GM12878 (cell line): Measurements from ENCODE around the gene FAM221B. TPM values are rescaled to one million over a fixed set of nuclear protein-coding genes. Genes with fewer than 3 reads are reported as not detected.

Source experiments
- ATAC-seq: fragments of 200-7000 bp; cut with Tn5 transposase; 3 replicates; pipeline ENCODE4 v1.9.1; 2020; ENCODE audit warnings: mild to moderate bottlenecking, moderate library complexity
- BruUV-seq: library from RNA; stranded (reverse); fragments of 400-500 nt; replicated peaks from 2 replicates; lab custom pipeline; 2021; lab: Mats Ljungman, UMichigan
- CTCF ChIA-PET: fragments of 300-600 bp; sonication (Branson Sonifier 250); formaldehyde crosslinking; extraction: SDS; loops from one replicate; lab custom pipeline; 2021; ENCODE audit warnings: inconsistent platforms; lab: Yijun Ruan, JAX
- POLR2A ChIA-PET: fragments of 350-600 bp; formaldehyde crosslinking; extraction: SDS; loops from one replicate; lab custom pipeline; 2021; ENCODE audit warnings: inconsistent platforms; lab: Charles Lee
- RAD21 ChIA-PET: fragments of 300-600 bp; sonication (Branson Sonifier 250); formaldehyde crosslinking; loops from one replicate; lab custom pipeline; 2023; ENCODE audit warnings: antibody characterized with exemption; ENCODE audit not compliant: unreplicated experiment; lab: Charles Lee
- SMC1A ChIA-PET: fragments of 300-600 bp; sonication (Branson Sonifier 250); formaldehyde crosslinking; loops from one replicate; lab custom pipeline; 2023; ENCODE audit not compliant: unreplicated experiment, uncharacterized antibody; lab: Charles Lee
- DNase-seq: peaks from one replicate; pipeline ENCODE4 v3.0.0-alpha.2; 2011; ENCODE audit warnings: low read depth, low spot score
- FAIRE-seq: peaks from 3 replicates; lab custom pipeline; 2011; peaks lifted over from hg19 to GRCh38; lab: Jason Lieb, UNC
- H2AFZ ChIP-seq: 2 replicates; pipeline ENCODE4 v1.6.0; 2011; ENCODE audit warnings: low read depth, low read length, control low read depth; ENCODE audit not compliant: control insufficient read depth
- H3K27ac ChIP-seq: 2 replicates; pipeline ENCODE4 v1.5.1; 2011; ENCODE audit warnings: control low read depth; ENCODE audit not compliant: control insufficient read depth, insufficient read depth
- H3K27me3 ChIP-seq, 2 experiments: replicated peaks in 1 of 2; 2 replicates each; pipeline versions ENCODE4 v1.6.0 to v1.6.1; 2011; ENCODE audit warnings: low read length in 1 of 2; ENCODE audit not compliant: control insufficient read depth in 2 of 2, insufficient read depth in 2 of 2
- H3K36me3 ChIP-seq, 2 experiments: 2 replicates each; pipeline ENCODE4 v1.5.1; 2011; ENCODE audit warnings: low read length in 1 of 2; ENCODE audit not compliant: control insufficient read depth in 2 of 2, insufficient read depth in 2 of 2
- H3K4me1 ChIP-seq: 2 replicates; pipeline ENCODE4 v1.6.1; 2011; ENCODE audit warnings: mild to moderate bottlenecking, low read length, moderate library complexity, mixed read lengths; ENCODE audit not compliant: control insufficient read depth, insufficient read depth
- H3K4me2 ChIP-seq: 2 replicates; pipeline ENCODE4 v1.6.0; 2011; ENCODE audit warnings: control low read depth; ENCODE audit not compliant: control insufficient read depth, insufficient read depth
- H3K4me3 ChIP-seq: fragments of 200-600 bp; sonication (generic); 2 replicates; pipeline ENCODE4 v1.5.1; 2016
- H3K79me2 ChIP-seq: 2 replicates; pipeline ENCODE4 v1.6.0; 2011; ENCODE audit warnings: low read length; ENCODE audit not compliant: control insufficient read depth, insufficient read depth
- H3K9ac ChIP-seq: 2 replicates; pipeline ENCODE4 v1.8.0; 2011; ENCODE audit warnings: low read length, control low read depth, mixed read lengths; ENCODE audit not compliant: control insufficient read depth, insufficient read depth
- H3K9me3 ChIP-seq: replicated peaks from 3 replicates; pipeline ENCODE4 v1.5.1; 2011; ENCODE audit warnings: mild to moderate bottlenecking, low read length; ENCODE audit not compliant: control insufficient read depth, insufficient read depth
- H4K20me1 ChIP-seq: 2 replicates; pipeline ENCODE4 v1.6.0; 2011; ENCODE audit not compliant: control insufficient read depth, insufficient read depth
- ESRRA ChIP-seq: IDR thresholded peaks from 2 replicates; pipeline ENCODE4 v1.6.1; 2012; ENCODE audit warnings: mild to moderate bottlenecking, low read length, improper control_type of control experiment
- KLF5 ChIP-seq: fragments of 450-650 bp; IDR thresholded peaks from 2 replicates; pipeline ENCODE4 v1.6.1; 2014; ENCODE audit warnings: mild to moderate bottlenecking; ENCODE audit not compliant: partially characterized antibody
- MYC ChIP-seq: IDR thresholded peaks from 2 replicates; pipeline ENCODE4 v1.6.1; 2011; ENCODE audit warnings: mild to moderate bottlenecking, low read length, moderate library complexity, inconsistent platforms; ENCODE audit not compliant: insufficient read depth, insufficient replicate concordance, insufficient read length, severe bottlenecking
- NBN ChIP-seq: fragments of 450-650 bp; IDR thresholded peaks from 2 replicates; pipeline ENCODE4 v1.6.1; 2016
- NFYA ChIP-seq: IDR thresholded peaks from 2 replicates; pipeline ENCODE4 v1.6.1; 2011; ENCODE audit warnings: low read depth, mild to moderate bottlenecking, low read length, improper control_type of control experiment, borderline replicate concordance
- NRF1 ChIP-seq: conservative IDR thresholded peaks from 2 replicates; pipeline ENCODE4 v1.6.1; 2011; ENCODE audit warnings: mild to moderate bottlenecking, low read depth, low read length, improper control_type of control experiment
- RELA ChIP-seq: fragments of 450-650 bp; IDR thresholded peaks from 2 replicates; pipeline ENCODE4 v1.8.0; 2014; ENCODE audit warnings: borderline replicate concordance; ENCODE audit not compliant: partially characterized antibody
- SIX5 ChIP-seq: IDR thresholded peaks from 2 replicates; pipeline ENCODE4 v1.6.1; 2011; ENCODE audit warnings: mild to moderate bottlenecking, low read depth, low read length, moderate library complexity; ENCODE audit not compliant: severe bottlenecking
- WGBS: methylation state at CpG from one replicate; pipeline ENCODE4 v1.1.6; 2016; ENCODE audit warnings: low lambda C conversion rate; ENCODE audit not compliant: insufficient replicate concordance, insufficient coverage; ENCODE audit errors: missing lambda C conversion rate; 5-methylcytosine and 5-hydroxymethylcytosine counted together
- in situ Hi-C: fragments of 300-500 bp; cut with MboI; formaldehyde crosslinking; loops from 9 replicates; pipeline ENCODE4 v1.14.3; 2018; ENCODE audit warnings: mixed read lengths
- intact Hi-C: fragments of 100-400 bp; cut with micrococcal nuclease; formaldehyde crosslinking; loops from one replicate; pipeline ENCODE4 v1.14.2; 2022; ENCODE audit not compliant: unreplicated experiment
- polyA plus RNA-seq, 11 experiments: library from polyadenylated mRNA; depleted of rRNA in 4 of 11; unstranded in 6 of 11; stranded (reverse) in 5 of 11; fragments of >200 nt; fragmentation: Nextera tagmentation in 4 of 11; fragmentation: Illumina TruSeq in 1 of 11; extraction: Ambion mirVana in 4 of 11; extraction: Trizol in 1 of 11; gene quantifications; 1 replicate in 1 of 11; 2 replicates in 10 of 11; pipeline versions ENCODE4 v1.2.1 to v1.2.3, GENCODE V29; 2011 to 2016; ENCODE audit warnings: inconsistent platforms in 2 of 11, missing spikeins in 2 of 11, low read depth in 1 of 11
- total RNA-seq, 4 experiments: library from RNA; depleted of rRNA in 3 of 4; stranded (reverse); fragments of >200 nt in 3 of 4; fragmentation: Illumina TruSeq in 1 of 4; extraction: Trizol in 1 of 4; gene quantifications; 2 replicates each; pipeline versions ENCODE4 v1.2.1 to v1.2.3, GENCODE V29; 2013 to 2021
- TF ChIP-seq, protein P1 (sequence below): fragments of 450-650 bp; formaldehyde crosslinking; IDR thresholded peaks from 2 replicates; pipeline ENCODE4 v1.4.0; 2020; ENCODE audit warnings: mild to moderate bottlenecking, moderate library complexity

FAM221B gene
- total and polyA plus RNA-seq, 10 of the 15 experiments (the other 5 are each of a cell fraction or from before 2014, with no cell fraction given) = 0.02 to 0.12 (median 0.04) TPM; not detected in 5

DNA sequence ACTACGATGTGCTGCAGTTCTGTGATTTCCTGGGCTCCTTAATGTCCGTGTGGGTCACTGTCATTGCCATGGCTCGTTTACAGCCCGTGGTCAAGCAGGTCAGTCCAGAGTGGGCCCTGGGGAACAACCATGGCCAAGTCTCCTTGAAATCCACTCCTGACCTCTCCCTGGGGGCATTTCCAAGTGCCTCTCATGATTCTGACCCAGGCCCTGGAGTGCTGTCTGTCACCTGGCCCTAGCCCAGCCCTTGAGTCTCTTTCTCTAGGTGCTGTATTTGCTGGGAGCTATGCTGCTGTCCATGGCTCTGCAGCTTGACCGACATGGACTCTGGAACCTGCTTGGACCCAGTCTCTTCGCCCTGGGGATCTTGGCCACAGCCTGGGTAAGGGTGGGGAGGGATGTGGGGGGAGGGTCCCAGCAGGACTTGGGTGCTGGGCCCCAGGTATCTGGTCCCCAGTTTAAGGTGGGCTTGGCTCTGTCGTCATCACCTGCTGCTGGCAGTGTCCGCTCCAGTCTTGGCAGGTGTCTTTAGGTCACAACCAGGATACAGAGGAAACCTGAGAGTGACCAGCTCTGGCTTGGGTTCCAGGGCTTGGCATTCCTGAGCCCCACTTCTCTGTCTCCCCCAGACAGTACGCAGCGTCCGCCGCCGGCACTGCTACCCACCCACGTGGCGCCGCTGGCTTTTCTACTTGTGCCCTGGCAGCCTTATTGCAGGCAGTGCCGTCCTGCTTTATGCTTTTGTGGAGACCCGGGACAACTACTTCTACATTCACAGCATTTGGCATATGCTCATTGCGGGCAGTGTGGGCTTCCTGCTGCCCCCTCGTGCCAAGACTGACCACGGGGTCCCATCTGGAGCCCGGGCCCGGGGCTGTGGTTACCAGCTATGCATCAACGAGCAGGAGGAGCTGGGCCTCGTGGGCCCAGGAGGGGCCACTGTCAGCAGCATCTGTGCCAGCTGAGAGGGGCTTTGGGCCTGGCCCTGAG is 24.6 kb upstream of the FAM221B start:
- POLR2A ChIA-PET = no interaction called here
- Histone ChIP-seq H3K4me2 (no peak overlapping the region), H3K4me3 (no peak overlapping the region), H3K9ac (no peak overlapping the region), H3K9me3 (no peaks in the 10 kb centered on the region), H3K27me3 (no peaks in the 10 kb centered on the region), H3K36me3 (no peaks in the 10 kb centered on the region), H3K27ac (no peak overlapping the region), H2AFZ (no peak overlapping the region), H3K4me1 (peaks cover 5% of the 10 kb centered on the region), H3K79me2 (no peaks in the 10 kb centered on the region), H4K20me1 (no peaks in the 10 kb centered on the region)
- in situ Hi-C loops = no loop called here
- no TSS peak for BruUV-seq
- intact Hi-C loops = no loop called here
- CTCF ChIA-PET = interaction anchor here (0.7 to 2.3 kb wide), 5 partner anchors 8 to 155 kb away, joined by 3 to 6 read pairs (median 4); no protein-coding TSS in a partner anchor
- RAD21 ChIA-PET = interaction anchor here (0.7 kb wide), 1 partner anchor 11 kb away, joined by 3 read pairs; no protein-coding TSS in a partner anchor
- SMC1A ChIA-PET = interaction anchor here (1.6 kb wide), 1 partner anchor 27 kb away, joined by 5 read pairs; no protein-coding TSS in a partner anchor
- WGBS = 55% methylated on average over 25 of the region's 25 CpGs
- TF ChIP-seq NBN (no peak), ESRRA (no peak), RELA (no peak)
- ATAC-seq = no peak
- FAIRE-seq = no peak
- no peak for DNase-seq

DNA sequence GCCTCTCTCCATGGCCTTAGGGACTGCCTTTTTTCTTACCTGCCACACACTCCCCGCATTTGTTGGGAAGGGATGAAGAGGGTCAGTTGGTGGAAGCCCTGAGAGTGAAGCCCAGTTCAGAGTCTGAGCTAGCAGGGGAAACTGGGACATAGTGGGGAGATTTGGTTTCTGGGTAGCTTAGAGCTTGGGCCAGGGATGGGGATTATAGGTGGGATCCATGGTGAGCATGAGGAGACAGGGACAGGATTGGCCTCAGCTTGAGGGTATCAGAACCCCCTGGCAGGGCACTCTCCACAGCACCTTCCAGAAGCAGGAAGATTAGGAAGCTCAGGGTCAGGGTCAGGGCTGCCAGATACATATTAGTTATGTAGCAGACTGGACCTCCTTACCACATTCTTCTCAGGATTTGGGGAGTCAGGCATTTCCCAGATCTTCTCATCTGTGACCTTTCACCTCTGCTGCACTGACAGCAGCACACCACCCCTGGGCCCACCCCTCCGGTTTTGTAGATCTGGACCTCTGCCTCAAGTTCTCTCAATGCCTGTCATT is 23.8 kb upstream of the FAM221B start:
- Histone ChIP-seq H3K79me2 (no peaks in the 10 kb centered on the region), H3K27ac (no peak overlapping the region), H3K4me2 (no peak overlapping the region), H3K4me3 (no peak overlapping the region), H3K27me3 (no peaks in the 10 kb centered on the region), H3K4me1 (peaks cover 13% of the 10 kb centered on the region), H4K20me1 (no peaks in the 10 kb centered on the region), H3K36me3 (no peaks in the 10 kb centered on the region), H3K9me3 (no peaks in the 10 kb centered on the region), H3K9ac (no peak overlapping the region), H2AFZ (no peak overlapping the region)
- ChIA-PET RAD21 (interaction anchor here (0.7 to 1.4 kb wide), 2 partner anchors 12 to 26 kb away, joined by 3 to 4 read pairs; no protein-coding TSS in a partner anchor), POLR2A (no interaction called here), SMC1A (interaction anchor here (0.9 to 1.6 kb wide), 5 partner anchors 11 to 36 kb away, joined by 3 to 5 read pairs (median 5); no protein-coding TSS in a partner anchor), CTCF (interaction anchor here (0.7 to 2.3 kb wide), 7 partner anchors 9 to 155 kb away, joined by 3 to 14 read pairs (median 4); no protein-coding TSS in a partner anchor)
- FAIRE-seq = no peak
- WGBS = 65% methylated on average over 2 of the region's 2 CpGs
- DNase-seq = no peak
- no peak for ATAC-seq
- intact Hi-C loops = no loop called here
- in situ Hi-C loops = no loop called here
- no TSS peak for BruUV-seq
- no peak for TF ChIP-seq NRF1
- no peak for TF ChIP-seq MYC
- TF ChIP-seq, protein P1, sequence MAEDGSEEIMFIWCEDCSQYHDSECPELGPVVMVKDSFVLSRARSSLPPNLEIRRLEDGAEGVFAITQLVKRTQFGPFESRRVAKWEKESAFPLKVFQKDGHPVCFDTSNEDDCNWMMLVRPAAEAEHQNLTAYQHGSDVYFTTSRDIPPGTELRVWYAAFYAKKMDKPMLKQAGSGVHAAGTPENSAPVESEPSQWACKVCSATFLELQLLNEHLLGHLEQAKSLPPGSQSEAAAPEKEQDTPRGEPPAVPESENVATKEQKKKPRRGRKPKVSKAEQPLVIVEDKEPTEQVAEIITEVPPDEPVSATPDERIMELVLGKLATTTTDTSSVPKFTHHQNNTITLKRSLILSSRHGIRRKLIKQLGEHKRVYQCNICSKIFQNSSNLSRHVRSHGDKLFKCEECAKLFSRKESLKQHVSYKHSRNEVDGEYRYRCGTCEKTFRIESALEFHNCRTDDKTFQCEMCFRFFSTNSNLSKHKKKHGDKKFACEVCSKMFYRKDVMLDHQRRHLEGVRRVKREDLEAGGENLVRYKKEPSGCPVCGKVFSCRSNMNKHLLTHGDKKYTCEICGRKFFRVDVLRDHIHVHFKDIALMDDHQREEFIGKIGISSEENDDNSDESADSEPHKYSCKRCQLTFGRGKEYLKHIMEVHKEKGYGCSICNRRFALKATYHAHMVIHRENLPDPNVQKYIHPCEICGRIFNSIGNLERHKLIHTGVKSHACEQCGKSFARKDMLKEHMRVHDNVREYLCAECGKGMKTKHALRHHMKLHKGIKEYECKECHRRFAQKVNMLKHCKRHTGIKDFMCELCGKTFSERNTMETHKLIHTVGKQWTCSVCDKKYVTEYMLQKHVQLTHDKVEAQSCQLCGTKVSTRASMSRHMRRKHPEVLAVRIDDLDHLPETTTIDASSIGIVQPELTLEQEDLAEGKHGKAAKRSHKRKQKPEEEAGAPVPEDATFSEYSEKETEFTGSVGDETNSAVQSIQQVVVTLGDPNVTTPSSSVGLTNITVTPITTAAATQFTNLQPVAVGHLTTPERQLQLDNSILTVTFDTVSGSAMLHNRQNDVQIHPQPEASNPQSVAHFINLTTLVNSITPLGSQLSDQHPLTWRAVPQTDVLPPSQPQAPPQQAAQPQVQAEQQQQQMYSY (CRISPR knock-in tag) = no peak
- TF ChIP-seq SIX5 = no peak
- no peak for TF ChIP-seq KLF5
- no peak for TF ChIP-seq NFYA
